Mesodermal cell (in vitro differentiated cells): ENCODE data around the gene KIAA1755.

ENCODE experiments used
- H3K27ac ChIP-seq: 2 replicates; pipeline ENCODE4 v1.7.0; 2013; ENCODE audit warnings: mild to moderate bottlenecking, low read depth, low read length, moderate library complexity; ENCODE audit not compliant: severe bottlenecking
- H3K36me3 ChIP-seq: 2 replicates; pipeline ENCODE4 v1.7.1; 2013; ENCODE audit warnings: mild to moderate bottlenecking, low read length, moderate library complexity; ENCODE audit not compliant: control insufficient read depth, insufficient read depth
- H3K4me1 ChIP-seq: one replicate; pipeline ENCODE4 v1.7.1; 2013; ENCODE audit warnings: mild to moderate bottlenecking, low read length; ENCODE audit not compliant: insufficient read depth, control insufficient read depth, poor library complexity, severe bottlenecking
- H3K4me3 ChIP-seq: 2 replicates; pipeline ENCODE4 v1.7.0; 2013; ENCODE audit warnings: low read length, control low read depth, mild to moderate bottlenecking; ENCODE audit not compliant: insufficient read depth, poor library complexity, severe bottlenecking; ENCODE audit errors: extremely low read depth
- H3K9me3 ChIP-seq: 2 replicates; pipeline ENCODE4 v1.7.1; 2013; ENCODE audit warnings: mild to moderate bottlenecking, low read length, moderate library complexity; ENCODE audit not compliant: control insufficient read depth
- WGBS, 2 experiments: methylation state at CpG; one replicate each; pipeline ENCODE4 v1.1.5; 2013; ENCODE audit warnings: missing lambda C conversion rate in 2 of 2; ENCODE audit not compliant: insufficient coverage in 2 of 2; 5-methylcytosine and 5-hydroxymethylcytosine counted together

The KIAA1755 gene

DNA sequence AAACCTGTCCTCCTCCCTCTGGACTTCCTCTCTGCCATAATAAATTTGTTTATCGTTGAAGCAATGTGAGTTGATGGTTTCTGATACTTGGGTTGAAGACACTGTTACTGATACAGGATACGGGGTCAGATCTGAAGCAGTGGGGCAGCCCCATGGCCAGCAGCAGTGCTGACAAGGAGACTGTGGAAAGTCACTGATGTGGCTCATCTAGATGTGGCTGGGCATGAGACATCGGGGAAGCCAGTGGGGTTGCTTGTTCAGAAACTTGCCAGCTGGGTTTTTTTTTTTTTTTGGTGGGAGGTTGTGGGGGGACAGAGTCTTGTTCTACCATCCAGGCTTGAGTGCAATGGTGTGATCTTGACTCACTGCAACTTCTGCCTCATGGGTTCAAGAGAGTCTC is 40.8 kb upstream of the KIAA1755 start:
- WGBS, 2 experiments = 94 to 100% methylated on average over 2 to 3 of the region's 3 CpGs
- Histone ChIP-seq H3K27ac (no peak overlapping the region), H3K9me3 (no peaks in the 10 kb centered on the region), H3K4me1 (no peaks in the 10 kb centered on the region), H3K36me3 (no peaks in the 10 kb centered on the region), H3K4me3 (no peak overlapping the region)

- no peaks in the 10 kb centered on the region for H3K4me1 ChIP-seq
- WGBS, 2 experiments = 90 to 100% methylated on average over 2 of the region's 4 CpGs
- no peaks in the 10 kb centered on the region for H3K9me3 ChIP-seq
- H3K36me3 ChIP-seq = no peaks in the 10 kb centered on the region
- H3K4me3 ChIP-seq = no peak overlapping the region
- H3K27ac ChIP-seq = no peak overlapping the region
Measured at GRCh38 chr20:38300438-38300837, 39.9 kb upstream of the KIAA1755 start.

- no peak overlapping the region for H3K27ac ChIP-seq
- 80 to 93% methylated on average over 5 to 6 of the region's 6 CpGs for WGBS, 2 experiments
Measured at GRCh38 chr20:38299963-38300362, 39.4 kb upstream of the KIAA1755 start.

GRCh38 chr20:38298768-38299288 is 38.3 kb upstream of the KIAA1755 start:
- WGBS, 2 experiments = 77 to 84% methylated on average over 11 of the region's 13 CpGs

More at GRCh38 chr20:38299963-38300362, 39.4 kb upstream of the KIAA1755 start:
- Histone ChIP-seq H3K36me3 (no peaks in the 10 kb centered on the region), H3K4me3 (no peak overlapping the region), H3K9me3 (no peaks in the 10 kb centered on the region), H3K4me1 (no peaks in the 10 kb centered on the region)

GRCh38 chr20:38297916-38298674 is 37.6 kb upstream of the KIAA1755 start:
- Histone ChIP-seq H3K4me1 (no peaks in the 10 kb centered on the region), H3K9me3 (no peaks in the 10 kb centered on the region), H3K4me3 (no peak overlapping the region), H3K27ac (no peak overlapping the region), H3K36me3 (no peaks in the 10 kb centered on the region)
- WGBS, 2 experiments = 94 to 97% methylated on average over 7 of the region's 7 CpGs

More at GRCh38 chr20:38298768-38299288, 38.3 kb upstream of the KIAA1755 start:
- Histone ChIP-seq H3K4me1 (no peaks in the 10 kb centered on the region), H3K27ac (peak overlapping the region; percentile 23), H3K9me3 (no peaks in the 10 kb centered on the region), H3K4me3 (no peak overlapping the region), H3K36me3 (no peaks in the 10 kb centered on the region)

GRCh38 chr20:38296433-38296832 is 35.9 kb upstream of the KIAA1755 start:
- H3K4me3 ChIP-seq = no peak overlapping the region

DNA sequence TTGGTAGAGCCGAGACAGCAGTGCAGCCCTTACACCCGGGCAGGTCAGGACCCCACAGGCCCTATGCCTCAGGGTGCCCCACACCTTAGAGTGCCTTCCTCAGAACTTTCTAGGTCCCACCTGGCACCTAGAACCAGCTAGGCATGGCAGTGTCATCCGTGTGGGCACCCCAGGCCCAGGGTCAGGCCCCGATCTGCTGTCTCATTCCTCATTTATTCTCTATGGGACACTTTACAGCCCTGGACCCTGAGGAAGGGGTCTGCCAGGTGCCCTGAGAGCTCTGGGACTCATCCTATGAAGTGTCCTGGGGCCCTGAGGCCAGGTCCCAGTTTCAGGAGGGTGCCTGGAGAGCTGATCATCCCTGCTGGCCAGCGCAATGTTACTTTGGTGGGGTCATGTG is 35.3 kb upstream of the KIAA1755 start:
- no peaks in the 10 kb centered on the region for H3K36me3 ChIP-seq
- no peak overlapping the region for H3K4me3 ChIP-seq
- 76 to 91% methylated on average over 4 to 5 of the region's 5 CpGs for WGBS, 2 experiments
- no peaks in the 10 kb centered on the region for H3K9me3 ChIP-seq
- no peak overlapping the region for H3K27ac ChIP-seq
- H3K4me1 ChIP-seq = peaks cover 3% of the 10 kb centered on the region

More at GRCh38 chr20:38296433-38296832, 35.9 kb upstream of the KIAA1755 start:
- H3K4me1 ChIP-seq = no peaks in the 10 kb centered on the region
- H3K27ac ChIP-seq = no peak overlapping the region
- no peaks in the 10 kb centered on the region for H3K36me3 ChIP-seq
- H3K9me3 ChIP-seq = no peaks in the 10 kb centered on the region
- WGBS, 2 experiments = 89 to 97% methylated on average over 8 to 9 of the region's 11 CpGs

GRCh38 chr20:38294076-38294591 is 33.6 kb upstream of the KIAA1755 start:
- 88 to 89% methylated on average over 7 to 9 of the region's 11 CpGs for WGBS, 2 experiments
- Histone ChIP-seq H3K36me3 (no peaks in the 10 kb centered on the region), H3K27ac (no peak overlapping the region), H3K4me3 (no peak overlapping the region), H3K9me3 (no peaks in the 10 kb centered on the region), H3K4me1 (peaks cover 4% of the 10 kb centered on the region)

DNA sequence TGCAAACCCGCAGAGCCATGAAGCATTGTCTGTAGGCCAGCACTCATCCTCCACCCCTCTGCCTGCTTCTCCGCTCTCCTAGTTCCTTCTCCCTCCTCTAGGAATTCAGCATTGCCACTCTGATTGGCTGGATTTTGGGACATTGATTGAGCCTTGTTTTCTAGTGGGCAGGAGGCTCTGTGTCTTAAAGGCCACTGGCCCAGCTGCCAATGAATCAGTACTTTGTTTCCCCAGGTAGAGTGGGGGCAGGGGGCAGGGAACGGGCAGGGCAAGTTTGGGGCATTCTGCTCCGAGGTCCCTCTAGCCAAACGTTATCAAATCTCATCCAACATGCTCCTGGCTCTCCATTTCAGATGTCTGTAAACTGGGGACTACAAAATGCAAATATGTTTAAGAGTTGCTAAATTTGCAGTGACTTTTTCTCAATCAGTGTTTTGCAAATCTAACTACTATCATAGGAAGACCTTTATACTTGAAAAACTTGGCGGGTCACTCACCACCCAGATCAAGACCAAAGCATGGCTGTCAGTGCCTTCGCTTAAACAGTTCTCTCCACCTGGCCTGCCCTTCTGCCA is 33.0 kb upstream of the KIAA1755 start:
- 86 to 90% methylated on average over 2 to 3 of the region's 7 CpGs for WGBS, 2 experiments
- no peak overlapping the region for H3K27ac ChIP-seq
- no peak overlapping the region for H3K4me3 ChIP-seq
- H3K4me1 ChIP-seq = peaks cover 4% of the 10 kb centered on the region
- H3K36me3 ChIP-seq = no peaks in the 10 kb centered on the region
- H3K9me3 ChIP-seq = no peaks in the 10 kb centered on the region

DNA sequence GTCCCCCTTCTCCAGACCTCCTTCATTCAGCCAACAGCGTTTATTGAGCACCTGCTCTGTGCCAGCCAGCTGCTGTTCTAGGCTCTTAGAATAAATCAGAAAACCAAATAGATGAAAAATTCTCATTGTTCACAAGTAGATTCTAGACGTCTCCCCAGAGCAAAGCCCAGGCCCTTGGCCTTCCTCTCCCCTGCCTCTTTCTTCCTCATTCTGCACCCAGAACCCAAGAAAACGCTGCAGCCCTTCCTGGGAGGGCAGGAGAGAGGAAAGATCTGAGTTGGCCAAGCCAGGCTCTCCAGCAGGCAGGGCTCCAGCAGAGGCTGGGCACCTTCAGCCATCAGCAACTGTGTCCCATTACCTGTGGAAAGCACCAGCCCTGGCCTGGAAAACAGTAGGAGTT is 31.4 kb upstream of the KIAA1755 start:
- 67 to 86% methylated on average over 1 to 2 of the region's 3 CpGs for WGBS, 2 experiments
- no peaks in the 10 kb centered on the region for H3K36me3 ChIP-seq
- no peak overlapping the region for H3K27ac ChIP-seq
- no peak overlapping the region for H3K4me3 ChIP-seq
- H3K9me3 ChIP-seq = no peaks in the 10 kb centered on the region
- peaks cover 4% of the 10 kb centered on the region for H3K4me1 ChIP-seq
